HL-60 (cell line): ENCODE data around the gene CFAP73. TPM values are rescaled to one million over a fixed set of nuclear protein-coding genes. Genes with fewer than 3 reads are reported as not detected.

Experiments used
- microRNA-seq: library from miRNA; unstranded; fragments of <30 nt; microRNA quantifications from one replicate; pipeline ENCODE4, GENCODE V29; 2018

The CFAP73 gene

Small RNA genes lying within 50 kb of the gene (microRNA-seq; reads per million reads assigned to microRNA genes)
- gene MIR7106 = not detected
